Naive thymus-derived CD4-positive, alpha-beta T cell (primary cell): ENCODE measurements around the gene XRCC1. TPM values are rescaled to one million over a fixed set of nuclear protein-coding genes. Genes with fewer than 3 reads are reported as not detected.

Source experiments
- ATAC-seq: fragments of 150-1000 bp; cut with Tn5 transposase; 2 replicates; pipeline ENCODE4 v1.10.0; 2021; ENCODE audit warnings: mild to moderate bottlenecking, moderate library complexity
- CTCF ChIA-PET: fragments of 350-600 bp; sonication (Branson Sonifier 250); formaldehyde crosslinking; loops from one replicate; lab custom pipeline; 2021; ENCODE audit warnings: antibody characterized with exemption; lab: Charles Lee
- POLR2A ChIA-PET: fragments of 350-600 bp; sonication (Branson Sonifier 250); formaldehyde crosslinking; loops from one replicate; lab custom pipeline; 2021; ENCODE audit warnings: antibody characterized with exemption, inconsistent platforms; lab: Charles Lee
- DNase-seq, 9 donors: peaks; one replicate each; pipeline versions ENCODE4 v3.0.0 to v3.0.0-alpha.2; 2020 to 2022; ENCODE audit warnings: mixed read lengths in 1 of 9
- H3K27ac ChIP-seq: one replicate; pipeline ENCODE4 v1.7.0; 2013; ENCODE audit warnings: mild to moderate bottlenecking, low read depth, low read length, moderate library complexity
- H3K27me3 ChIP-seq, 2 donors: one replicate each; pipeline ENCODE4 v1.7.0; 2013; ENCODE audit warnings: low read length in 2 of 2, mild to moderate bottlenecking in 2 of 2, moderate library complexity in 2 of 2; ENCODE audit not compliant: control insufficient read depth in 2 of 2, insufficient read depth in 2 of 2
- H3K36me3 ChIP-seq, 3 experiments: 1 replicate in 2 of 3; 2 replicates in 1 of 3; pipeline ENCODE4 v1.7.0; 2013; ENCODE audit warnings: low read length in 3 of 3, mild to moderate bottlenecking in 3 of 3, moderate library complexity in 1 of 3; ENCODE audit not compliant: insufficient read depth in 3 of 3, control insufficient read depth in 2 of 3
- H3K4me1 ChIP-seq, 2 donors: one replicate each; pipeline ENCODE4 v1.7.0; 2013; ENCODE audit warnings: low read length in 2 of 2, mild to moderate bottlenecking in 2 of 2, moderate library complexity in 1 of 2; ENCODE audit not compliant: control insufficient read depth in 2 of 2, insufficient read depth in 2 of 2
- H3K4me3 ChIP-seq: 2 replicates; pipeline ENCODE4 v1.7.0; 2013; ENCODE audit warnings: mild to moderate bottlenecking, low read length
- H3K9me3 ChIP-seq, 3 experiments: 1 replicate in 2 of 3; 2 replicates in 1 of 3; pipeline ENCODE4 v1.7.0; 2013; ENCODE audit warnings: low read length in 3 of 3; ENCODE audit not compliant: control insufficient read depth in 2 of 3
- H3K27ac Mint-ChIP-seq, 9 donors: one replicate each; pipeline ENCODE4 v1.8.0; 2020 to 2022; ENCODE audit warnings: mixed read lengths in 9 of 9, mild to moderate bottlenecking in 8 of 9, moderate library complexity in 5 of 9, inconsistent platforms in 2 of 9
- H3K27me3 Mint-ChIP-seq, 5 donors: one replicate each; pipeline ENCODE4 v1.8.0; 2021 to 2022; ENCODE audit warnings: mixed read lengths in 5 of 5, mild to moderate bottlenecking in 1 of 5
- H3K36me3 Mint-ChIP-seq, 5 donors: one replicate each; pipeline ENCODE4 v1.8.0; 2020 to 2022; ENCODE audit warnings: mixed read lengths in 5 of 5, mild to moderate bottlenecking in 3 of 5, inconsistent platforms in 1 of 5
- H3K4me1 Mint-ChIP-seq, 7 donors: one replicate each; pipeline ENCODE4 v1.8.0; 2020 to 2022; ENCODE audit warnings: mixed read lengths in 7 of 7, mild to moderate bottlenecking in 3 of 7, inconsistent platforms in 1 of 7
- H3K4me3 Mint-ChIP-seq, 10 donors: one replicate each; pipeline ENCODE4 v1.8.0; 2020 to 2022; ENCODE audit warnings: mild to moderate bottlenecking in 10 of 10, mixed read lengths in 10 of 10, moderate library complexity in 6 of 10, inconsistent platforms in 2 of 10
- H3K9me3 Mint-ChIP-seq, 11 donors: one replicate each; pipeline ENCODE4 v1.8.0; 2020 to 2022; ENCODE audit warnings: mixed read lengths in 11 of 11, mild to moderate bottlenecking in 4 of 11, inconsistent platforms in 1 of 11, moderate library complexity in 1 of 11
- intact Hi-C, 2 donors: fragments of 100-400 bp; cut with micrococcal nuclease; formaldehyde crosslinking; loops; one replicate each; pipeline ENCODE4 v1.15.1; 2023
- polyA plus RNA-seq, 2 donors: library from polyadenylated mRNA; unstranded; fragments of 300-500 nt; fragmentation: Illumina TruSeq; gene quantifications; one replicate each; pipeline ENCODE4 v1.2.3, GENCODE V29; 2021
- total RNA-seq, 6 experiments: library from RNA in 5 of 6; stranded (reverse) in 5 of 6; gene quantifications; 1 replicate in 5 of 6; 2 replicates in 1 of 6; pipeline ENCODE4 v1.2.3 and lab custom pipeline; 2021 to 2026

The XRCC1 gene
- total and polyA plus RNA-seq, 7 experiments from 2014 or later: 27.2 to 36.1 (median 34.8) TPM

- Histone ChIP-seq H3K27me3 (no peaks in the 10 kb centered on the region), H3K27ac (peak overlapping the region; percentile 68), H3K4me3 (no peak overlapping the region), H3K9me3 (peaks cover 0 to 10% (median 0%) of the 10 kb centered on the region in 3 experiments), H3K4me1 (peaks cover 12 to 14% of the 10 kb centered on the region in 2 donors), H3K36me3 (peaks cover 0 to 15% (median 0%) of the 10 kb centered on the region in 3 experiments)
- intact Hi-C loops: loop anchor here in 1 of 2 donors (1.0 kb wide), 1 partner anchor 62 kb away; the partner anchor contains the start of genes IRGQ and ZNF576
- Mint-ChIP-seq H3K4me1 (peaks cover 5 to 27% (median 17%) of the 10 kb centered on the region in 7 donors), H3K4me3 (peak overlapping the region; percentile 88 to 98 (median 95)), H3K27ac (peak overlapping the region; percentile 90 to 98 (median 95)), H3K27me3 (no peaks in the 10 kb centered on the region), H3K9me3 (peaks cover 0 to 12% (median 6%) of the 10 kb centered on the region in 11 donors), H3K36me3 (peaks cover 12 to 18% (median 16%) of the 10 kb centered on the region in 5 donors)
- ATAC-seq (no peak), DNase-seq (no peak)
- POLR2A ChIA-PET: interaction anchor here (1.0 to 5.0 kb wide), 7 partner anchors 10 to 95 kb away, joined by 3 to 30 read pairs (median 8); partner anchors contain the start of genes IRGQ and ZNF576
- CTCF ChIA-PET: interaction anchor here (0.9 to 2.0 kb wide), 2 partner anchors 10 to 21 kb away, joined by 3 to 6 read pairs; no protein-coding TSS in a partner anchor
Measured at GRCh38 chr19:43534305-43534815, 41.0 kb downstream of the XRCC1 start.

DNA sequence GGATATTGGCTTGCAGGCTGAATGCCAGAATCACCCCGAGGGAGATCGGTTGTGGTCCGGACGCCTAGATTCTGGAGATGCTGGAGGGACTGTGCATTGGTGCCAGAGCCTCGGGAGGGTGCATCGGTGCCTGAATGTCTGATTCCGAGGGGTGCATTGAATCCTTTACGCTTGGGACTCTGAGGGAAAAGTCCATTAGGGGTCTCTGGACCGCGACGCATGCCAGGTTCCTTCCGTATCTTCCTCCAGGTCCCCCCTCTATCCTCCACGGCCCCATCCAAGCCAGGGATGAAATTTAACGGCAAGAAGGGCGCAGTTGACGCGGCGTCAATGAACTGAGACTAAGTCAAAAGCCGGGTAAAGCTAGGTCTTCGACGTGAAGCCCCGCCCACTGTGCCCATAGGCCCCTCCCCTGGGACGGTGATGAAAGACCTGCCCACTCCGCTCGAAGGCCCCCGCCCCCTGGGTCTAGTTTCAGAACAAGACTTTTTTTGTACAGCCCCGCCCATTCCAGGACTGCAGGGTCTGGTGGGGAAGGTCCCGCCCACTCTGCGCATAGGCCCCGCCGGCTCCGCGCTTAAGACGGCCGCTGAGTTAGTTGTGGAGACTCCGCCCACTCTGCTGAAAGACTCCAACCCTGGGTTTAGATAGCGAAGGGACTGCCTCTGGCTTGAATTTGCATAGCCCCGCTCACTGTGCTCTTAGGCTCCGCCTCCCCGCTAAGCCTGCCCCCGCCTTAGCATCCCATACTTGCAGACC is 41.6 kb downstream of the XRCC1 start:
- intact Hi-C loops: loop anchor here (1.0 to 2.0 kb wide), 9 partner anchors 8 to 135 kb away; partner anchors contain the start of genes IRGQ (in 2 of the 2), PHLDB3 (in 2 of the 2), PINLYP (in 2 of the 2) and XRCC1 (in 2 of the 2)
- peaks cover 0 to 3% (median 0%) of the 10 kb centered on the region in 3 experiments for H3K9me3 ChIP-seq
- no peaks in the 10 kb centered on the region for H3K27me3 ChIP-seq
- H3K27ac Mint-ChIP-seq: peak overlapping the region; percentile 90 to 98 (median 95)
- H3K27ac ChIP-seq: peak overlapping the region; percentile 68
- peak overlapping the region; percentile 98 for H3K4me3 ChIP-seq
- peaks cover 12 to 14% of the 10 kb centered on the region in 2 donors for H3K4me1 ChIP-seq
- H3K4me3 Mint-ChIP-seq: peak overlapping the region; percentile 88 to 98 (median 95)
- ChIA-PET POLR2A (interaction anchor here (0.7 to 5.0 kb wide), 18 partner anchors 9 to 115 kb away, joined by 3 to 30 read pairs (median 6); partner anchors contain the start of genes IRGQ, PHLDB3, XRCC1 and ZNF576), CTCF (interaction anchor here (0.7 to 2.0 kb wide), 5 partner anchors 9 to 98 kb away, joined by 3 to 12 read pairs (median 3); no protein-coding TSS in a partner anchor)
- H3K36me3 ChIP-seq: peaks cover 0 to 9% (median 0%) of the 10 kb centered on the region in 3 experiments
- ATAC-seq (peak; percentile 89), DNase-seq (peak; percentile 82 to 98 (median 90))
- peaks cover 6 to 12% (median 10%) of the 10 kb centered on the region in 5 donors for H3K36me3 Mint-ChIP-seq
- peaks cover 0 to 5% (median 2%) of the 10 kb centered on the region in 11 donors for H3K9me3 Mint-ChIP-seq
- H3K4me1 Mint-ChIP-seq: peaks cover 5 to 27% (median 17%) of the 10 kb centered on the region in 7 donors
- H3K27me3 Mint-ChIP-seq: no peaks in the 10 kb centered on the region

- Mint-ChIP-seq H3K4me1 (peaks cover 5 to 27% (median 18%) of the 10 kb centered on the region in 7 donors), H3K36me3 (peaks cover 0 to 7% (median 4%) of the 10 kb centered on the region in 5 donors), H3K27ac (peak within 1 kb of the TSS; percentile 90 to 98 (median 95)), H3K9me3 (no peaks in the 10 kb centered on the region), H3K27me3 (no peaks in the 10 kb centered on the region), H3K4me3 (peak within 1 kb of the TSS; percentile 88 to 98 (median 95))
- H3K27me3 ChIP-seq: no peaks in the 10 kb centered on the region
- peaks cover 0 to 2% (median 0%) of the 10 kb centered on the region in 3 experiments for H3K36me3 ChIP-seq
- ChIA-PET POLR2A (interaction anchor here (0.6 to 5.0 kb wide), 24 partner anchors 8 to 136 kb away, joined by 3 to 30 read pairs (median 5); partner anchors contain the start of genes IRGQ, PHLDB3, XRCC1 and ZNF576), CTCF (interaction anchor here (0.6 to 2.3 kb wide), 8 partner anchors 13 to 97 kb away, joined by 3 to 20 read pairs (median 4); no protein-coding TSS in a partner anchor)
- peak within 1 kb of the TSS; percentile 68 for H3K27ac ChIP-seq
- H3K4me3 ChIP-seq: peak within 1 kb of the TSS; percentile 98
- intact Hi-C loops: loop anchor here (1.0 to 2.0 kb wide), 9 partner anchors 8 to 136 kb away; partner anchors contain the start of genes PHLDB3 (in 2 of the 2), PINLYP (in 2 of the 2), XRCC1 (in 2 of the 2) and IRGQ (in 1 of the 2)
- ATAC-seq (peak; percentile 64), DNase-seq (peak; percentile 61 to 91 (median 87))
- no peaks in the 10 kb centered on the region for H3K9me3 ChIP-seq
- H3K4me1 ChIP-seq: peaks cover 12 to 14% of the 10 kb centered on the region in 2 donors
Measured at GRCh38 chr19:43532962-43533545, 42.3 kb downstream of the XRCC1 start, which contains the start of gene ZNF575. ZNF575 (plus strand) TSS chr19:43533188; CDS start chr19:43534423, 1,235 bp downstream.

DNA sequence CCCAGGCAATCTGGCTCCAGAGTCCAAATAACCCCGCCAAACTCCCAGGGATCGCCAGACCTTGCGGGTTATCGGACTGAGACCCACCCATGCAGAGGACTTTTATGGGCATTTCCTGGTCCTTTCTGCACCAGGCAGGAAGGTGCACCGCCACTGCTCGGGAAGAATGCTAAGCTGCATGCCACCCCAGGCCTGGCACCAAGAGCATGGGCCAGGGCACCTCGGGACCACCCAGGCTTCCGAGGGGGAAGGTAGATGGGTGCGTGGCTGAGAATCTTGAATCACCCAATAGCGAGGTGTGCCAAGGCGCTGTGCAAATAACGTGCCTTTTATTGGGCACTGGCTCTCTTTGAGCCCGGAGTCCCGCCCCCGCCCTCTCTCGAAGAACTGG is 42.8 kb downstream of the XRCC1 start:
- Mint-ChIP-seq H3K9me3 (no peaks in the 10 kb centered on the region), H3K4me3 (peak overlapping the region; percentile 88 to 98 (median 92)), H3K36me3 (peaks cover 0 to 7% (median 4%) of the 10 kb centered on the region in 5 donors), H3K27ac (peak overlapping the region; percentile 90 to 95 (median 94)), H3K27me3 (no peaks in the 10 kb centered on the region), H3K4me1 (peaks cover 5 to 30% (median 23%) of the 10 kb centered on the region in 7 donors)
- ChIA-PET CTCF (interaction anchor here (0.6 to 2.3 kb wide), 8 partner anchors 13 to 100 kb away, joined by 3 to 20 read pairs (median 4); no protein-coding TSS in a partner anchor), POLR2A (interaction anchor here (0.6 to 5.0 kb wide), 21 partner anchors 8 to 136 kb away, joined by 3 to 30 read pairs (median 5); partner anchors contain the start of genes IRGQ, PHLDB3, XRCC1 and ZNF576)
- H3K27me3 ChIP-seq: no peaks in the 10 kb centered on the region
- intact Hi-C loops: loop anchor here (2.0 kb wide), 3 partner anchors 22 to 136 kb away; no protein-coding TSS in a partner anchor
- no peaks in the 10 kb centered on the region for H3K36me3 ChIP-seq
- peak overlapping the region; percentile 68 for H3K27ac ChIP-seq
- no peaks in the 10 kb centered on the region for H3K9me3 ChIP-seq
- DNase-seq: peak in 1 of 9 donors; percentile 38
- H3K4me3 ChIP-seq: peak overlapping the region; percentile 98
- peaks cover 15 to 19% of the 10 kb centered on the region in 2 donors for H3K4me1 ChIP-seq
- ATAC-seq: no peak

- H3K36me3 Mint-ChIP-seq: peaks cover 0 to 1% (median 0%) of the 10 kb centered on the region in 5 donors
- no peaks in the 10 kb centered on the region for H3K27me3 Mint-ChIP-seq
- H3K27ac Mint-ChIP-seq: peak overlapping the region in 6 of 9 donors; percentile 33 to 91 (median 56)
- POLR2A ChIA-PET: interaction anchor here (0.6 to 1.7 kb wide), 4 partner anchors 25 to 88 kb away, joined by 4 to 7 read pairs (median 4); no protein-coding TSS in a partner anchor
- H3K4me1 ChIP-seq: peaks cover 21 to 30% of the 10 kb centered on the region in 2 donors
- H3K9me3 ChIP-seq: no peaks in the 10 kb centered on the region
- no peaks in the 10 kb centered on the region for H3K9me3 Mint-ChIP-seq
- peak overlapping the region in 8 of 10 donors; percentile 10 to 90 (median 54) for H3K4me3 Mint-ChIP-seq
- peaks cover 0 to 5% (median 0%) of the 10 kb centered on the region in 3 experiments for H3K36me3 ChIP-seq
- H3K27me3 ChIP-seq: no peaks in the 10 kb centered on the region
- ATAC-seq: no peak
- CTCF ChIA-PET: interaction anchor here (0.6 to 3.4 kb wide), 8 partner anchors 8 to 94 kb away, joined by 3 to 19 read pairs (median 4); partner anchors contain the start of gene IRGQ
- H3K27ac ChIP-seq: peak overlapping the region; percentile 81
- H3K4me1 Mint-ChIP-seq: peaks cover 14 to 42% (median 30%) of the 10 kb centered on the region in 7 donors
- DNase-seq: no peak
- H3K4me3 ChIP-seq: no peak overlapping the region
- intact Hi-C loops: loop anchor here (1.0 to 10.0 kb wide), 4 partner anchors 24 to 257 kb away; partner anchors contain the start of genes PHLDB3 (in 2 of the 2) and KCNN4 (in 1 of the 2)
Measured at GRCh38 chr19:43527860-43528622, 47.3 kb downstream of the XRCC1 start.
